GM12872 (cell line): ENCODE data around the gene EMP1.

Source experiments
- TF ChIP-seq, protein P1 (sequence below): IDR thresholded peaks from 3 replicates; pipeline ENCODE4 v1.5.1; 2011; ENCODE audit warnings: low read depth, mild to moderate bottlenecking, low read length, moderate library complexity; ENCODE audit not compliant: insufficient read depth

The EMP1 gene

DNA sequence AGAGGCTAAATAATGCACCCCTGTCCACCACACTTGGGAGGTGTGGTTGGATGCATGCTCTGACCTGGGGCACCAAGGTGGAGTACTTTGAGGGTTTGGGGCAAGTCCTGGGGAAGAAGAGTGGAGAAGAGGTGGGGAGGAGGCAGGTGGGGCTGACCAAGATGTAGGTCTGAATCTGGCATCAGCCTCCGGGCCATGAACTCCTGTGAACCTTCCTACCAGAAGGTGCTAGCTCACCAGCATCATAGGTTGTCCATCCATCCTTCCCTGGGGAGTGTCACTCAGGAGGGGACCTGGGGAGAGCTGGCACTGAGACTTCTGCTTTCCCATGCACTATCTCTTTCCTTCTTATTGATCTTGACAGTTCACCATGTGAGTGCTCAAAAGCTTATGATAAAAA is 13.6 kb upstream of the EMP1 start:
- TF ChIP-seq, protein P1, sequence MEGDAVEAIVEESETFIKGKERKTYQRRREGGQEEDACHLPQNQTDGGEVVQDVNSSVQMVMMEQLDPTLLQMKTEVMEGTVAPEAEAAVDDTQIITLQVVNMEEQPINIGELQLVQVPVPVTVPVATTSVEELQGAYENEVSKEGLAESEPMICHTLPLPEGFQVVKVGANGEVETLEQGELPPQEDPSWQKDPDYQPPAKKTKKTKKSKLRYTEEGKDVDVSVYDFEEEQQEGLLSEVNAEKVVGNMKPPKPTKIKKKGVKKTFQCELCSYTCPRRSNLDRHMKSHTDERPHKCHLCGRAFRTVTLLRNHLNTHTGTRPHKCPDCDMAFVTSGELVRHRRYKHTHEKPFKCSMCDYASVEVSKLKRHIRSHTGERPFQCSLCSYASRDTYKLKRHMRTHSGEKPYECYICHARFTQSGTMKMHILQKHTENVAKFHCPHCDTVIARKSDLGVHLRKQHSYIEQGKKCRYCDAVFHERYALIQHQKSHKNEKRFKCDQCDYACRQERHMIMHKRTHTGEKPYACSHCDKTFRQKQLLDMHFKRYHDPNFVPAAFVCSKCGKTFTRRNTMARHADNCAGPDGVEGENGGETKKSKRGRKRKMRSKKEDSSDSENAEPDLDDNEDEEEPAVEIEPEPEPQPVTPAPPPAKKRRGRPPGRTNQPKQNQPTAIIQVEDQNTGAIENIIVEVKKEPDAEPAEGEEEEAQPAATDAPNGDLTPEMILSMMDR = no peak

DNA sequence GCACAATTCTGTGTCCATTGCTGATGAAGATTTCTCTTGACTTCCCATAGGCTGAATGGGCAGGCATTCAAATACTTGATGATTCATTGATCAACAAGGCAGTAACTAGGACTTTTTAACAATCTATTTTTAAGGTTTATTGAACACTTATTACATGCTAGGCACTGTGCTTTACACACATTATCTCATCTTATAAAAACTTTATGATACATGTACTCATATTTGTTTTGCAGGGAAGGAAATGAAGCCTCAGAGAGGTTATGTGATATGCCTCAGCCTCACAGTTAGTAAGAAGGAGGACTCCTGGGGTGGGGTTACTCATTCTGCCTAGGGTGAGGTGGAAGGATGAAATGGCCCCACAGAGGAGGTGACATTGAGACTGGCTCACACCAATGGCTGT is 12.9 kb upstream of the EMP1 start:
- TF ChIP-seq, protein P1 = no peak

DNA sequence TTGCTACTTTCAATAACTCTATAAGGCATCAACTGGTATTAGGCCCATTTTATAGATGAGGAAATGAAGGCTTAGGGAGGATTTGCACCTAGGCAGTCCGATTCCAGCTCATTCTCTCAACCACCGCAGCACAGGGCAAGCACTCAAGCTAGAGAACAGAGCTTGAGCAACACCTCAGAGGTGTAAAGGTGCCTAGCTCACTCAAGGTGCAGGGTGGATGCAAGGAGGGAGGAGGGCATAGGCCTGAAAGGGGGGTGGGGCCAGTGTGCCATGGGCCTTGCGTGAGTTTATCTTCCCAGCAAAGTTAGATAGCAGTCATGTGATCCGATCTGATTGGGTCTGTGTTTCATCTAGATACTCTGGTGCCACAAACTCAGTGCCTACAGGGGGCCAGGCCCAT is 10.2 kb upstream of the EMP1 start:
- TF ChIP-seq, protein P1 = no peak

DNA sequence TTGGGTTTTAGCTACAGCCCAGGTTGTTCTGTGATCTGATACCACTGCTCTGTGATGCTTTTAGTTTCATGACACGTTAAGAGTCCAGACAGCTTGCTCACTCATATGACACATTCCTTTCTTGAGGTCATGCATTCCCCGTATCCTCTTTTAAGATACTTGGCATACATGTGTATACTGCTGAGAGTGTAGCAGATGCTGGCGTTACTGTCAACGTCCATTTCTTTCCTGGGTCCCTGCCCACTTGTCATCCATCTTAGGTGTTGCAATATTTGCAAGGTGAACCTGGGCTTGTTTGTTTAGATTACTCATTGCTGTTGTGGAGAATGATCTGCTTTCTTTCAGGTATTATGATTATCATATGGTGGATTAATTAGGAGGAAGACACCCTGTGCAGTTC is 9.1 kb upstream of the EMP1 start:
- TF ChIP-seq, protein P1 = no peak

DNA sequence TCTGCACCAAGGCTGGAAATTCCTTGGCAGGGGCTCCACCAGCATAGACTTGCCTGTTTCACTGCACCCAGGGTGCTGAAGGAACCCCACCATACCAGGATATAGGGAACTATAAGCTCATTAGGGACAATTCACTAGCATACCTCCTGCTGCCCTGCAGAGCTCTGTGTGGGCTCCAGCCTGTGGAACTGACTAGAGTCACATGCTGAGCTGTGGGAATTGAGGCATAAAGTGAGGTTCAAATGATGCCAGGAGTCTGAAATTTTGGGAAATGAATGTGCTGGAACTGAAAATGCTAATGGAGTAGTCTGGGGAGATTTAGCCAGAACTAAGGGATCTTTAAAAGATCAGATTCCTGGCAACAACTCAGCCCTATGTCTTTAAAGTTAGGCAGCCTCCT is 7.3 kb upstream of the EMP1 start:
- TF ChIP-seq, protein P1 = no peak

DNA sequence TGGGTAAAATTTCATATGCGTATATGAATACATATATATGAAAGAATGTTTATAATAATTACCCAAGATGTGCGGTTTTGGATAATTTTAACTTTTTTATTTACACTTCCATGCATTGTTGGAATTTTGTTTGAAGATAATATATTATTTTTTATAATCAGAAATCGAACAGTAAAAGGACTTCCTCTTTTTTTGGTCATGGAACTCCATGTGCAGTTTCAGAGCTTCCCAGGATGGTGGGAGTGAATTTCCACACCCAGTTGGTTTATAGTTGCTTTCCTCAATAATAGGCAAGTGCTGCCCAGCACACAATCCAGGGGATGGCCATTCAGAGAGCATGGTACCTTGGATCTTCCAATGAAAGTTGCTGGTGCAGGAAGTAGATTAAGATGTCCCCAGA is 6.3 kb upstream of the EMP1 start:
- TF ChIP-seq, protein P1 = no peak

DNA sequence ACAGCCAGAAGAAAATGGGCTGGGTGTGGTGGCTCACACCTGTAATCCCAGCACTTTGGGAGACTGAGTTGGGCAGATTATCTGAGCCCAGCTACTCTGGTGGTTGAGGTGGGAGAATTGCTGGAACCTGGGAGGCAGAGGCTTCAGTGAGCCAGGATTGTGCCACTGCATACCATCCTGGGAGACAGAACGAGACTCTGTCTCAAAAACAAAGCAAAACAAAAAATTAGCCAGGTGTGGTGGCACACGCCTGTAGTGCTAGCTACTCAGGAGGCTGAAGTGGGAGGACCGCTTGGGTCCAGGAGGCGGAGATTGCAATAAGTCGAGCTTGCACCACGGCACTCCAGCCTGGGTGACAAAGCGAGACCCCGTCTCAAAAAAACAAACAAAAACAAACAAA is 3.8 kb upstream of the EMP1 start:
- TF ChIP-seq, protein P1 = no peak
